MM.1S (cell line): ENCODE results near the gene HIPK3.

Experiments used
- EZH2phosphoT487 ChIP-seq: fragments of 300-600 bp; sonication (generic); IDR thresholded peaks from 2 replicates; pipeline ENCODE4 v1.6.1; 2018; ENCODE audit warnings: antibody characterized with exemption, low read length
- TF ChIP-seq, protein P1 (sequence below): fragments of 300-600 bp; sonication (generic); IDR thresholded peaks from 2 replicates; pipeline ENCODE4 v1.5.1; 2016; ENCODE audit warnings: antibody characterized with exemption, low read length, mixed read lengths

DNA sequence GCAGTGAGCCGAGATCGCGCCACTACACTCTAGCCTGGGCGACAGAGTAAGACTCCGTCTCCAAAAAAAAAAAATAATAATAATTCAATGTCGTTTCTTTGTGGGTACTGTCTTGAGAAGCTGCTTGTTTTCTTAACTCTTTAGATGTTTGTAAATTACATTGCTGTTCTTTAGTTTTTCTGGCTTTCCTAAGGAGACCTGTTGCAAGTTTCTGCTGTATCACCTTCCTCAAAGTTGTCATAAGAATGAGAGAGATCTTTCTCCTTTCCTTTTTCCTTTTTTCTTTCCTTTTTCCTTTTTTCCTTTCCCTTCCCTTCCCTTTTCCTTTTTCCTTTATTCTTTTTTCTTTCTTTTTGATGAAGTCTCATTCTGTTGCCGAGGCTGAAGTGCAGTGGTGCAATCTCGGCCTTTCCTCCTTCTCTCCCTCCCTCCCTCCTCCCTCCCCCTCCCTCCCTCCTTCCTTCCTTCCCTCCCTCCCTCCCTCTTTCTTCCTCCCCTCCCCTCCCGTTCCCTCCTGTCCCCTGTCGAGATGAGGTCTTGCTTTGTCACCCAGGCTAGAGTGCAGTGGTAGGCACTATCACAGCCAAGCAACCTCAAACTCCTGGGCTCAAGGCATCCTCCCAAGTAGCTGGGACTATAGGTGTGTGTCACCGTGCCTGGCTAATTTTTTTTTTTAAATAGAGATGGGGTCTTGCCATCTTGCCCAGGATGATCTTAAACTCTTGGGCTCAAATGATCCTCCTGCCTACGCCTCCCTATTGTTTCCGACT, 15.3 kb downstream of the HIPK3 start:
- TF ChIP-seq, protein P1, sequence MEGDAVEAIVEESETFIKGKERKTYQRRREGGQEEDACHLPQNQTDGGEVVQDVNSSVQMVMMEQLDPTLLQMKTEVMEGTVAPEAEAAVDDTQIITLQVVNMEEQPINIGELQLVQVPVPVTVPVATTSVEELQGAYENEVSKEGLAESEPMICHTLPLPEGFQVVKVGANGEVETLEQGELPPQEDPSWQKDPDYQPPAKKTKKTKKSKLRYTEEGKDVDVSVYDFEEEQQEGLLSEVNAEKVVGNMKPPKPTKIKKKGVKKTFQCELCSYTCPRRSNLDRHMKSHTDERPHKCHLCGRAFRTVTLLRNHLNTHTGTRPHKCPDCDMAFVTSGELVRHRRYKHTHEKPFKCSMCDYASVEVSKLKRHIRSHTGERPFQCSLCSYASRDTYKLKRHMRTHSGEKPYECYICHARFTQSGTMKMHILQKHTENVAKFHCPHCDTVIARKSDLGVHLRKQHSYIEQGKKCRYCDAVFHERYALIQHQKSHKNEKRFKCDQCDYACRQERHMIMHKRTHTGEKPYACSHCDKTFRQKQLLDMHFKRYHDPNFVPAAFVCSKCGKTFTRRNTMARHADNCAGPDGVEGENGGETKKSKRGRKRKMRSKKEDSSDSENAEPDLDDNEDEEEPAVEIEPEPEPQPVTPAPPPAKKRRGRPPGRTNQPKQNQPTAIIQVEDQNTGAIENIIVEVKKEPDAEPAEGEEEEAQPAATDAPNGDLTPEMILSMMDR, result no peak
- TF ChIP-seq EZH2phosphoT487, result no peak
